Gastroesophageal sphincter (tissue), 4 donors: Measurements from ENCODE around the gene TMEM273. TPM values are rescaled to one million over a fixed set of nuclear protein-coding genes. Genes with fewer than 3 reads are reported as not detected.

Experiments used
- ATAC-seq: fragments of 150-250 bp; one replicate; pipeline ENCODE4 v1.9.1; 2016; ENCODE audit warnings: mild to moderate bottlenecking, moderate library complexity
- H3K27ac ChIP-seq, 4 donors: fragments of 200-600 bp; sonication (generic) in 3 of 4; 1 replicate in 3 of 4; 2 replicates in 1 of 4; pipeline ENCODE4 v1.5.1; 2016 to 2019
- H3K27me3 ChIP-seq: fragments of 200-600 bp; sonication (generic); one replicate; pipeline ENCODE4 v1.5.1; 2019
- H3K36me3 ChIP-seq, 2 donors: fragments of 200-600 bp; sonication (generic); one replicate each; pipeline ENCODE4 v1.5.1; 2019; ENCODE audit warnings: control low read depth in 1 of 2
- H3K4me1 ChIP-seq, 3 donors: fragments of 200-600 bp; sonication (generic); 1 replicate in 2 of 3; 2 replicates in 1 of 3; pipeline ENCODE4 v1.5.1; 2016 to 2019; ENCODE audit warnings: control low read depth in 2 of 3
- H3K4me3 ChIP-seq, 2 donors: fragments of 200-600 bp; sonication (generic); one replicate each; pipeline ENCODE4 v1.5.1; 2019; ENCODE audit warnings: mild to moderate bottlenecking in 1 of 2, moderate library complexity in 1 of 2
- H3K9me3 ChIP-seq, 3 donors: fragments of 200-600 bp; sonication (generic); one replicate each; pipeline ENCODE4 v1.5.1; 2017 to 2019; ENCODE audit warnings: control low read depth in 2 of 3
- EP300 ChIP-seq: sonication (generic); formaldehyde crosslinking; IDR thresholded peaks from one replicate; pipeline ENCODE4 v1.6.1; 2017; ENCODE audit warnings: antibody characterized with exemption, mild to moderate bottlenecking
- POLR2A ChIP-seq, 2 donors: fragments of 450-650 bp; IDR thresholded peaks; one replicate each; pipeline ENCODE4 v1.6.1; 2017; ENCODE audit warnings: antibody characterized with exemption in 2 of 2, mild to moderate bottlenecking in 2 of 2, moderate library complexity in 1 of 2
- POLR2AphosphoS5 ChIP-seq: sonication (generic); formaldehyde crosslinking; IDR thresholded peaks from one replicate; pipeline ENCODE4 v1.6.1; 2017; ENCODE audit warnings: antibody characterized with exemption
- WGBS, 2 donors: methylation state at CpG; one replicate each; pipeline ENCODE4 v1.1.5; 2018; ENCODE audit warnings: low coverage in 1 of 2; 5-methylcytosine and 5-hydroxymethylcytosine counted together
- total RNA-seq, 4 donors: library from RNA; depleted of rRNA; stranded (reverse); fragments of >200 nt; gene quantifications; one replicate each; pipeline ENCODE4 v1.1.0, GENCODE V29; 2016
- TF ChIP-seq, protein P1 (sequence below), 4 experiments: fragments of 200-600 bp in 2 of 4; fragments of 450-650 bp in 2 of 4; sonication (generic) in 1 of 4; IDR thresholded peaks; one replicate each; pipeline ENCODE4 v1.5.1; 2017 to 2019; ENCODE audit warnings: antibody characterized with exemption in 4 of 4, mild to moderate bottlenecking in 2 of 4, moderate library complexity in 2 of 4

TMEM273 gene
- total RNA-seq, 4 donors from 2014 or later: 12.4 to 65.8 (median 21.7) TPM

DNA sequence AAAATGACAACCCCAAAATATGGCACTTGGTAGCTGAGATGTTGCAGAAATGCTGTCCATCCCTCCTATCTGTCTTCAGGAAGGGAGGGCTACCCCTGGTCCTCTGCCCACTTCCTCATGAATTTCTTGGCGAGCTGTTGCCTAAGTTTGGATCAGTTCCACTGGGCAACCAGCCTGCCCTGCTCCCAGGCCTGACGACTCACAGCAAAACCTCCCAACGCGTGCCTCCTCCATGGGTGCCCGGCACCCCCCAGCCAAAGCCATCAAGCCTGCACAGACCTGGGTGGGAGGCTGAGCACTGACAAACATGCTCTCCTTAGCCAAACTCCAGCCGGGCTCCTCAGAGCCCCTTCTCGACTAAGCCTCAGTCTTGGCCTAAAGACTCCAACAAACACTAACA is 81.7 kb downstream of the TMEM273 start:
- WGBS, 2 donors: 19% methylated on average over 6 of the region's 7 CpGs; no CpG with 5 or more reads in 1 of the 2 donors
- ATAC-seq: peak; percentile 39
- no peak for TF ChIP-seq POLR2AphosphoS5
- no peak overlapping the region for H3K4me3 ChIP-seq
- no peaks in the 10 kb centered on the region for H3K9me3 ChIP-seq
- peaks cover 3 to 72% (median 27%) of the 10 kb centered on the region in 3 donors for H3K4me1 ChIP-seq
- H3K36me3 ChIP-seq: peaks cover 0 to 17% of the 10 kb centered on the region in 2 donors
- no peaks in the 10 kb centered on the region for H3K27me3 ChIP-seq
- peak overlapping the region in 1 of 4 donors; percentile 11 for H3K27ac ChIP-seq

DNA sequence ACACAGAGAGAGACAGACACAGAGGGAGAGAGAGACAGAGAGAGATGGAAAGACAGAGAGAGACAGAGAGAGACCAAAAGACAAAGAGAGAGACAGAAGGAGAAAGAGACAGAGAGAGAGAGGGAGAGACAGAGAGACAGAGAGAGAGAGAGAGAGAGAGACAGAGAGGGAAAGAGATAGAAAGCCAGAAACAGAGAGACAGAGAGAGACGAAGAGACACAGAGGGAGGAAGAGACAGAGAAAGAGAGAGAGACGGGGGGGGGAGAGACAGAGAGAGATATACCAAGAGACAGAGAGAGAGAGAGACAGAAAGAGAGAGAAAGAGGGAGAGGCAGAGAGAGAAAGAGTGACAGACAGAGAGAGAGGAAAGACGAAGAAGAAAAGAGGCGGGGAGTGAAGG is 83.1 kb downstream of the TMEM273 start:
- Histone ChIP-seq H3K27ac (no peak overlapping the region), H3K36me3 (peaks cover 0 to 17% of the 10 kb centered on the region in 2 donors), H3K4me3 (no peak overlapping the region), H3K4me1 (peaks cover 3 to 59% (median 20%) of the 10 kb centered on the region in 3 donors), H3K27me3 (no peaks in the 10 kb centered on the region), H3K9me3 (no peaks in the 10 kb centered on the region)
- TF ChIP-seq, protein P1, sequence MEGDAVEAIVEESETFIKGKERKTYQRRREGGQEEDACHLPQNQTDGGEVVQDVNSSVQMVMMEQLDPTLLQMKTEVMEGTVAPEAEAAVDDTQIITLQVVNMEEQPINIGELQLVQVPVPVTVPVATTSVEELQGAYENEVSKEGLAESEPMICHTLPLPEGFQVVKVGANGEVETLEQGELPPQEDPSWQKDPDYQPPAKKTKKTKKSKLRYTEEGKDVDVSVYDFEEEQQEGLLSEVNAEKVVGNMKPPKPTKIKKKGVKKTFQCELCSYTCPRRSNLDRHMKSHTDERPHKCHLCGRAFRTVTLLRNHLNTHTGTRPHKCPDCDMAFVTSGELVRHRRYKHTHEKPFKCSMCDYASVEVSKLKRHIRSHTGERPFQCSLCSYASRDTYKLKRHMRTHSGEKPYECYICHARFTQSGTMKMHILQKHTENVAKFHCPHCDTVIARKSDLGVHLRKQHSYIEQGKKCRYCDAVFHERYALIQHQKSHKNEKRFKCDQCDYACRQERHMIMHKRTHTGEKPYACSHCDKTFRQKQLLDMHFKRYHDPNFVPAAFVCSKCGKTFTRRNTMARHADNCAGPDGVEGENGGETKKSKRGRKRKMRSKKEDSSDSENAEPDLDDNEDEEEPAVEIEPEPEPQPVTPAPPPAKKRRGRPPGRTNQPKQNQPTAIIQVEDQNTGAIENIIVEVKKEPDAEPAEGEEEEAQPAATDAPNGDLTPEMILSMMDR (IDR thresholded peaks at IDR 0.05): no peak
- no peak for TF ChIP-seq EP300
- TF ChIP-seq POLR2AphosphoS5: no peak
- TF ChIP-seq POLR2A (IDR thresholded peaks at IDR 0.05): no peak
- ATAC-seq: no peak
- 70 to 87% methylated on average over 4 of the region's 4 CpGs for WGBS, 2 donors

Other genes starting within 250 kb of the TMEM273 start
- not detected for gene LRRC18, start 248.6 kb downstream of the TMEM273 start, total RNA-seq
- 10 to 100 TPM; 11.4 to 25.1 (median 21.9) TPM for gene VSTM4, start 72.9 kb downstream of the TMEM273 start, total RNA-seq
- not detected for gene FAM170B, start 54.4 kb downstream of the TMEM273 start, total RNA-seq
- under 1 TPM in 2 of 4 donors, not detected in 2; 0.08 to 0.27 TPM for gene C10orf71, start 110.8 kb upstream of the TMEM273 start, total RNA-seq
- not detected for gene DRGX, start 207.7 kb upstream of the TMEM273 start, total RNA-seq